Prostate gland (tissue), 2 donors: ENCODE data around the gene GIPC2.

ENCODE experiments used
- CTCF ChIP-seq, 4 experiments: fragments of 200-600 bp in 2 of 4; fragments of 450-650 bp in 2 of 4; sonication (generic) in 2 of 4; IDR thresholded peaks; 1 replicate in 3 of 4; 2 replicates in 1 of 4; pipeline ENCODE4 v1.5.1; 2016 to 2019; ENCODE audit warnings: antibody characterized with exemption in 4 of 4, mild to moderate bottlenecking in 2 of 4, moderate library complexity in 2 of 4
- POLR2A ChIP-seq: fragments of 450-650 bp; IDR thresholded peaks from one replicate; pipeline ENCODE4 v1.6.1; 2016; ENCODE audit warnings: antibody characterized with exemption, mild to moderate bottlenecking
- POLR2AphosphoS5 ChIP-seq: sonication (generic); formaldehyde crosslinking; IDR thresholded peaks from one replicate; pipeline ENCODE4 v1.6.1; 2017; ENCODE audit warnings: antibody characterized with exemption

DNA sequence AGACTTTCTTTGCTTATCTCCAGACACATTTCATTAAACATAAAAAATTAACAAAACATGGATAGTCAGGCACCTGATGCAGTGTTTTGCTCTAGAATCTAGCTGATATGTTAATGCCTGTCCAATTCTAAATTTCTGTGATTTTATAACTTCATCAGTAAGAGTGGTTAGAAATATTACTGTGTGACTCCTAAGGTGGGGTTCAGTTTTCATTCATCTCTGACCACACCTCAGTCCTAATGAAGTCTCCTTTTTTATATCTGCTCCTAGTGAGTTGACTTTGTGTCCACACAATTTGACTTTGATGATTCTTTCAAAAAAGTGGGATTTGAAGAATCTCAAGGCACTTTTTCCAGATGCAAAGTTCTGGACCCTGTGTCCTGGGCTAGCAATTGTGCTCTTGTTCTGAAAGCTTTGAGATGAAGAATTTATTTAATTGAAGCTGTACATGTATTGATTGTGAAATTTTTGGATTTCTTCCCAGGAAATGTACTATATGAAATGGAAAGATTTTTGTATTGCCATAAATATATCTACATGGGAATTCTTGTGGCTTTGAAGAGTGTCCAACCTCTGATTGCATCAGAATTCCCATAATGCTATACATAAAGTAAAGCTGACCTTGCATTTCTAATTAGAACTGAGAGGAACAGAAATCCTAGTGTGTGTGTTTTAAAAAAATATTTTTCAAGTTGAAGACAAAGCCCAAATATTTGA lies 111.2 kb downstream of the GIPC2 start:
- TF ChIP-seq CTCF (IDR thresholded peaks at IDR 0.05) (no peak), POLR2A (no peak), POLR2AphosphoS5 (no peak)
